HG03135 (cell line): ENCODE measurements around the gene GNG3.
A peak's percentile ranks its signal among the peaks of the same experiment; 100 is the strongest.
"Not testable (repeated sequence)": the region's sequence is repeated elsewhere in the genome, so short reads cannot be mapped to it uniquely, and the experiment has no call there.

Source experiments
- ATAC-seq: cut with Tn5 transposase; IDR thresholded peaks from one replicate; pipeline ENCODE4 v1.9.1; 2021; ENCODE audit warnings: mild to moderate bottlenecking, moderate library complexity; ENCODE audit not compliant: unreplicated experiment

GNG3 gene

DNA sequence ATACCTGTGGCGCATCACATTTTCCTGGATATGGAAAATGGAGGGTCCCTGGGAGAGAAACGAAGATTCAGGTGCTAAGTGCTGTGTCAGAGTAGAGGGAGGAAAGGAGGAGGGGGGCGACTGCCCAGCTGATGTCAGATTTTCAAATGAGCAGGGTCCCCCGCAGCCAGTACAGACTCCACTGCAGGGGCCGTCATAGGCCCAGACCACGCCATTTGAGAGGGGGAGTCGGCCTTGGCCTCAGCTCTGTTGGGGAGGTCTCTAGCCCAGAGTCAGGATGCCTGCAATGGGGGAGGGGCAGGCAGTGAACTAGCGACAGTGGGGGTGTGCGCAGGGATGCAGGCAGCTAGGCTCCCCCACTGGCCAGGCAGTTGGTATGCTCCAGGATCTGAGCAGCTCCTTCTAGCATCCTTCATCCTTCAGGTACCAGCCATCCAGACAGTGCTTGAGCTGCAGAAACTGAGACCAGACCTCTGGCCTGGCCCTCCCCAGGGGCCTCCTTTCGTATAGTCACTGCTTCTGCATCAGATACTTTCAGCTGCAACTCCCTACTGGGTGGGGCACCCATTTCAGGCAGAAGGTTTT, at the start of gene GNG3, which contains the start of gene BSCL2:
GNG3 (plus strand) TSS at position 400 of the 585 bp plus-strand sequence. CDS start 620 bp downstream, outside the sequence.
BSCL2 (minus strand) TSS at position 148 of the 585 bp plus-strand sequence. CDS start 229 bp downstream, outside the sequence.
- ATAC-seq, result no peak

DNA sequence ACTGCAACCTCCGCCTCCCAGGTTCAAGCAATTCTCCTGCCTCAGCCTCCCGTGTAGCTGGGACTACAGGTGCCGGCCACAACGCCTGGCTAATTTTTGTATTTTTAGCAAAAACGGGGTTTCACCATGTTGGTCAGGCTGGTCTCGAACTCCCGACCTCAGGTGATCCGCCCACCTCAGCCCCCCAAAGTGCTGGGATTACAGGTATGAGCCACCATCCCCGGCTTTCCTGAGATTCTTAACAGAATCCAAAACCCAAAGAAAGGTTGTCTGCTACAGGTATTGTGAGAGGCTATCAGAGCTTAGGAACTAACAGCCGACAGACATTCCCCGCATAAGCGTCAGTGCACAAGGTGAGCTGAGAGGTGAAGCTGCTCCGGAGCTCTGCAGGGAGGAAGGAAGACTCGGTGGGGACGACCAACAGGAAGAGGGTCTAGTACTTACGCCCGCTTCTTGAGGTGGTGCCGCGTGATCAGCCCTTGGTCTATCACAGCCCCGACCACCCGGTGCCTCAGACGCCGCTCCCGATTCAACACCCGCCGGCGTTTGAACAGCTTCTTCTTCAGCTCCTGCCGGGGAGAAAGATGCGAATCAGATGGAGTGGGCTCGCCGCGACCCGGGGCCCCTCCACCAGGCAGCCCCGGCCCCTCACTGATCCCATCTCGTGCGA, 42.9 kb upstream of the GNG3 start:
- ATAC-seq, result peak; percentile 39

DNA sequence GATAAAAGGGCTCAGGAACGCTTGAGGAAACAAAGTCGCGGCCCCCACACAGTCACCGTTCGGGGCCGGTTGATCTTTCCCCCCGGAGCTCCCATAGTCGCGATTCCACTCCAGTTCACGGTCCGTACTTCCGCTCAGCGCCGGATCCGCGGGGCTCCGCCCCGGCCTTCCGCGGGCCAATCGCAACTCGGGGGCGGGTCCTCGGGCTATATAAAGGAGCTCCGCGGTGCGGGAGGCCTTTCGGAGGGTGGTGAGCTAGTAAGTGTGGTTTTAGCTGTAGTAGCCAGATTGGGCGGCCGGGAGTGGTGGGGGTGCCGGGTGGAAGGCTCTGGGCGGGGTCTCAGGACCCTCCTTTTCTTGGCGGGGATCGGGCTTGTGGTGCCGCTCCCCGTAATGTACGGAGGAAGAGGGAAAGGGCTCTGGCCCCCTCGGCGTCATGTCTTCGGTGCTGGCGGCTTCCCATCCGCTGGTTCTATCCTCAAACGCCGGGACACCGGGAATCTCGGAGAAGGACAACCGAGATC, 42.3 kb upstream of the GNG3 start, which contains the start of the genes C11orf98 and CSKMT:
C11orf98 (minus strand) TSS at position 136 of the 524 bp plus-strand sequence; CDS start at position 95, 41 bp downstream.
CSKMT (plus strand) TSS at position 238 of the 524 bp plus-strand sequence. CDS start 568 bp downstream, outside the sequence.
- peak; percentile 79 for ATAC-seq

DNA sequence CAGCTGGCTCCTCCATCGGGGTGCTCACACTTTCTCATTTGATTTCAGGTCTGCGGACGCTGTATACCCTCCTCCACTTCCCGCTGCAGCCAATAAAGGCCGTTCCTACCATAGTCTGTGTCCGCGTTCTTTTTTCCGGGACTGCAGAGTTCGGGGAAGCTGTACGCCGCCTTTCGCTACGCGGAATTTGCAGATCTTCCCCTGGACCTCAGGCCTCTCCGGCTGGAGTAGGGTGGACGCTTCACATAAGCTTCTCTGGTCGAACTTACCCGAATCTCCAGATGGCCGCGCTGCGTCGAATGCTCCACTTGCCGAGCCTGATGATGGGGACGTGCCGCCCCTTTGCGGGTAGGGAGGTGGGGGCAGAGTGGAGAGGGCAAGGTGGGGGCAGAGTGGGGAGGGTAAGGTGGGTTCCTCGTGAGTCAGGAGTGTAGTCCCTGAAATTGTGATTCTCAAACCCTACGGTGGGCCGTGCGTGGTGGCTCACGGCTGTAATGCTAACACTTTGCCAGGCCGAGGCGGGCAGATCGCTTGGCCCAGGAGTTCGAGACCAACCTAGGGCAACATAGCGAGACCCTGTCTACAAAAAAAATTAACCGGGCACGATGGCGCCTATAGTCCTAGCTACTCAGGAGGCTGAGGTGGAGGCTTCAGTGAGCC, 41.7 kb upstream of the GNG3 start:
- ATAC-seq, result peak; percentile 3

DNA sequence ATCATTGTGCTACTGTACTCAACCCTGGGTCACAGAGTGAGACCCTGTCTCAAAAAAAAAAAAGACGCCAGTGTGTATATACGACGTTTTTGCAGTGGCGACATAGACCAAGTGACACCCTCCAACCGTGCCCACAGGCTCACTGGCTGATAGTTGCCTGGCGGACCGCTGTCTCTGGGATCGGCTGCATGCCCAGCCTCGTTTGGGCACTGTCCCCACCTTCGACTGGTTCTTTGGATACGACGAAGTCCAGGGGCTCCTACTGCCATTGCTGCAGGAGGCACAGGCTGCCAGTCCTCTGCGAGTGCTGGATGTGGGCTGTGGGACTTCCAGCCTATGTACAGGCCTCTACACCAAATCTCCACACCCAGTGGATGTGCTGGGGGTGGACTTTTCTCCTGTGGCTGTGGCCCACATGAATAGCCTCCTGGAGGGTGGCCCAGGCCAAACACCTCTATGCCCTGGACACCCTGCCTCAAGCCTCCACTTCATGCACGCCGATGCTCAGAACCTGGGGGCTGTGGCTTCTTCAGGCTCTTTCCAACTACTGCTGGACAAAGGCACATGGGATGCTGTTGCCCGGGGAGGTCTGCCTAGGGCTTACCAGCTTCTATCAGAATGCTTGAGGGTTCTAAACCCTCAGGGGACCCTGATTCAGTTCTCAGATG, 41.1 kb upstream of the GNG3 start:
- ATAC-seq, result no peak

DNA sequence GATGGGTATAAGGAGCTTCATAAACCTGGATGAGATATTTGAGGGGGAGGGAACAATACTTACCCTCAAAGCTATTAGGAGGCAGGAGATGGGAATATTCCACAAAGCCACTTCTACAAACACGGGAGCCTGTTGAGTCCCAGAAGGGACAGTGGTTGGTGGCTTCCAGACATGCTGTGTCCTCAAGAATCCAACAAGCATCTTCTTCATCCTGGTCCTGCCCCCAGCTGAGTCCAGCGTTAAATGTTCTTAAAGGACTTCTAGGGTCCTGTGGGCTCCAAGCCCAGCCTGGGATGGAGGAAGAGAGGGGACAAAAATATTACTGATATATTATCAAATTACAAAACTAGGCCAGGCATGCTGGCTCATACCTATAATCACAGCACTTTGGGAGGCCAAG, 40.0 kb upstream of the GNG3 start:
- ATAC-seq, result no peak

DNA sequence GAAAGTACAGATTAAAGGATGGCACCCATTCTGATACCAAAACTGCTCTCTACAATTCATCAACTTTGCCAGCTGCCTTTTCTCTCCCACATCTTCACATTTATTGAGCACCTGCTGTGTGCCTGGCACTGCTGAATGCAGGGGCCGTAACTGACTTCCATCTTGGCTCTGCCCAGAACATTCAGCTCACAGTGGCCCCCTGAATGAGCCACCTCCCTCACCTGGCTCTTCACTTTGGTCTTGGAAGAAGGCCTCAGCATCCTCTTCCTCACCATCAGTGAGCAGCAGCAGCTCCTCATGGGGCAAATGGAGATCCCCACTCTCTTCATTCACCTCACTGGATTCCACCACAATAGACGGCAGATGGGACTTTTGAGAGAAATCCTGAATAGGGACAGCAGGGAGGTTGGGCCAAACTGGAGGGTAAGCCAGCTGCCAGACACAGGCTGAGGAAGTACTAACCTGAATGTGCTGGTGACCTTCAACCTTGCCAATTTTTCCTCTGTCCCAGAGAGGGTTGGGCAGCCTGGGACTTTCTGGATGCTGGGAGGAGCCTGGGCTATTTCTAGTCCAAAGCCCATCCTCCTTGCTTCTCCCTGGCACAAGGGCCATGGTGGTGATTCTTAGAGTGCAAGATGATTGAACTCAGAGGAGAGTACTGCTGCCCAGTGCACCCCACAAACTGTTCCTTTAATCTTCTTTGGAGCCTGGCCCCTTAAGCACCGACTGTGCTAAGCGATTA, 37.9 kb upstream of the GNG3 start:
- no peak for ATAC-seq

DNA sequence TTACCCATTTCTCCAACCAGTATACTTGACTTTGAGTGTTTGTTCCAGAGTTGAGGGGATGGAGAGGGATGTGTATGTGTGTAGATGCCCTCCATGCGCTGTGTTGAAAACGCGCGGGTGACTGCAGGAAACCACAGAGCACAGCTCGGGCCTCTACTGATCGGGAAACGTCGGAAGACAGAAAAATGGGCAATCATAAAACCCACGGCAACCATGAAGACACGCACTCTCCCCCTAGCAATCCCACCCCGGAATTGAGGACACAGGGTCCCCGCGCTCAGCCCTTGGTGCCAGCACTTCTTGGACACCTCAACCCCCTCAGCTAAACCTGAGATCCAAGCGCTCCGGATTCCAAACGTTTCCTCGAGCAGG, 36.3 kb upstream of the GNG3 start:
- peak; percentile 8 for ATAC-seq

DNA sequence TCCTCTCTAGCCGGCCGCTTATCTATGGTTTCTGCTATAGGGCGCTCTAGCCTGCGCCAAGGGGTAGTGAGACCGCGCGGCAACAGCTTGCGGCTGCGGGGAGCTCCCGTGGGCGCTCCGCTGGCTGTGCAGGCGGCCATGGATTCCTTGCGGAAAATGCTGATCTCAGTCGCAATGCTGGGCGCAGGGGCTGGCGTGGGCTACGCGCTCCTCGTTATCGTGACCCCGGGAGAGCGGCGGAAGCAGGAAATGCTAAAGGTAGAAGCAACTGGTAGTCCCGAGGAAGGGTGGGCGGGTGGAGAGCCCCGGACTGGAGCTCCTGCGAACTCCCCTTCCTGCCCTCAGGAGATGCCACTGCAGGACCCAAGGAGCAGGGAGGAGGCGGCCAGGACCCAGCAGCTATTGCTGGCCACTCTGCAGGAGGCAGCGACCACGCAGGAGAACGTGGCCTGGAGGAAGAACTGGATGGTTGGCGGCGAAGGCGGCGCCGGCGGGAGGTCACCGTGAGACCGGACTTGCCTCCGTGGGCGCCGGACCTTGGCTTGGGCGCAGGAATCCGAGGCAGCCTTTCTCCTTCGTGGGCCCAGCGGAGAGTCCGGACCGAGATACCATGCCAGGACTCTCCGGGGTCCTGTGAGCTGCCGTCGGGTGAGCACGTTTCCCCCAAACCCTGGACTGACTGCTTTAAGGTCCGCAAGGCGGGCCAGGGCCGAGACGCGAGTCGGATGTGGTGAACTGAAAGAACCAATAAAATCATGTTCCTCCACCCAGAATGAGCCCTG, 35.7 kb upstream of the GNG3 start, which contains the start of the genes LBHD1 and UQCC3:
LBHD1 (minus strand) TSS at position 660 of the 782 bp plus-strand sequence. CDS start 2,236 bp downstream, outside the sequence.
UQCC3 (plus strand) TSS at position 66 of the 782 bp plus-strand sequence; CDS start at position 139, 73 bp downstream.
- peak; percentile 58 for ATAC-seq

DNA sequence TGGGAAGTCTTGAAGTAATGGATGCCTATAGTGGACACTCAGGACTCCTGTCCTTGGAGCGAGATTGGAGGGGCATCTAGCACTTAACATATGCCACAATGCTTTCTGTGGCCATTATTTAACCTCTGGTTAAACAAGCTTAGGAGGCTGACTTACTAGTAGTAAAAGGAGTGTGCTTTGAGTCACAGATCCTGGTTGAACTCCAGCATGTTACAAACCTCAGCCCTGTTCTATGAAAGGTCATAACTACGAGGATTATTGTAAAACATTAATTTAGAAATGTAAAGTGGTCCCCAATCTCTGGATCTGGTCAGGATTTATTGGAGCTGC, 34.3 kb upstream of the GNG3 start:
- ATAC-seq, result no peak

DNA sequence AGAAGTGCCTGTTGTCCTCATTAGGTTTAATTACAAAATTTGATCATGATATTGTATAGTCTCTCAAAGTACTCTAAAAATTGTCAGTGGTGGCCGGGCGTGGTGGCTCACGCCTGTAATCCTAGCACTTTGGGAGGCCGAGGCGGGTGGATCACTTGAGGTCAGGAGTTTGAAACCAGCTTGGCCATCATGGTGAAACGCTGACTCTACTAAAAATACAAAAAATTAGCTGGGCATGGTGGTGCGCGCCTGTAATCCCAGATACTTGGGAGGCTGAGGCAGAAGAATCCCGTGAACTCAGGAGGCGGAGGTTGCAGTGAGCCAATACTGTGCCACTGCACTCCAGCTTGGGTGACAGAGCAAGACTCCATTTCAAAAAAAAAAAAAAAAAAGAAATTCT, 32.1 kb upstream of the GNG3 start:
- not testable (repeated sequence) for ATAC-seq

DNA sequence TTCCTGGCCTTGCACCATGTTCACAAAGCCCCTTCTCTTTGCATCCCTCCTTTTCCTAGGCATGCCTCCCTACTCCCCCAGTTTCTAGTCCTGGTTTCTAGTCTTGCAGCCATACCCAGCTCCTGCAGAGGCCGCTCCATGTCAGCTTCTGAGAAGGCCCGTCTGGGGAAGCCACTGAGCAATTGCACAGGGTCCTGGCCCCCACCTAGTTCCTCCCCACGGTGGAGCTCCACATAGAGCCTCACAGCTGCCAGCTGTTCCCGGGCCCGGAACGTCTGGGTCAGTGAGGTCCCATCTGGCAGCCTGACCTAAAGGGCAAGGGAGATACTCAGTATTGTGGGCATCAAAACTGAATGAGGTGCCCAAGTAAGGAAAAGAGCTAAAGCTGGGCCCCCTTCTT, 30.8 kb upstream of the GNG3 start:
- ATAC-seq, result no peak

DNA sequence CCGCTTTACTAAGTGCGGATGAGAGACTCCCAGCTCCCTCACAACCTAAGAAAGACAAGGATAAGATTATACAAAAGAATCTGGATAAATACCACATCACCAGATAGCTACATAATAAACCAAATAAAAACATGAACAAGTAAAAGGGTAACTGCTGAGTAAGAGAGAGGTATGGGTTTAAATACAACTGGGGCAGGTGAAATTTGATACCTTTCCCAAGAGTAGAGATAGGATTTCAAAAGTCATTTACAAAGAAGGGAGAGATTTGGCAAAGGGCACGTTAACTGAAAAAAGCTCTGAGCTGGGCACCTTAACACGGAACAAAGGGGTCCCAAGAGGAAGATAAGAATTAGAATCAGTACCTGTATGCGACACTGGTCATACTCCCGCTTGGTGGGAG, 30.3 kb upstream of the GNG3 start:
- no peak for ATAC-seq

DNA sequence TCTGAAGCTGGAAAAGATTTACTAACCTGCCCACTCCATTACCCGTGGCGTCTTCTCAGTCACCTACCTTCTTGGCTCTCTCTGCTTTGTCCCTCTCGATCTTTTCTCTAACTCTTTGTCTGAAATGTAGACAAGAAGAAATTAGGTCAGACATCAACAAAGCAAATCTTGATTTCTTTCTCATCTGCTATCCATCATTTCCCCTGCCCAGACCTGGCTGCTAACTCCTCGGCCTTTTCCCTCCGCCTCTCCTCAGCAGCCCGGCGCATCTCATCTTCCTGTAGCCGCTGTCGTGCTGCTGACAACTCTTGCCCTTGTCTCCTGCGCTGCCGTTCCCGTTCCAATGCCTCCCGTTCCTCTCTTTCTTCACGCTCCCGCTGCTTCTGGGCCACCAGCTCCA, 29.8 kb upstream of the GNG3 start:
- no peak for ATAC-seq

DNA sequence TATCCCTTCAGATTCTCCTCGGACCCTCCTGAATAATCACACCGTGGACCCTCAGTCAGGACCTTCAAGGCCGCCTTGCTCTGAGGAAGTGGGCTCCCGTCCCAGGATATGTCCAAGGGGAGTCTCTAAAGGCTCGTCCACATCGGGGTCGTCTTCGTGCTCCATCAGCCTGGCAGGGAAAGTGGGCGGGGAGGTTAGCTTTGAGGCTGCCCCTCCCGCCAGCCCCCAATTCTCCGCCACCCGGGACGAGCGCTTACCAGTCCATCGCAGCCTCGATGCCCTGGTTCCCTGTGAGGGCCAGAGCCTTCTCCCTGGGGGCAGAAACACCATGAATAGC, 29.1 kb upstream of the GNG3 start:
- no peak for ATAC-seq

DNA sequence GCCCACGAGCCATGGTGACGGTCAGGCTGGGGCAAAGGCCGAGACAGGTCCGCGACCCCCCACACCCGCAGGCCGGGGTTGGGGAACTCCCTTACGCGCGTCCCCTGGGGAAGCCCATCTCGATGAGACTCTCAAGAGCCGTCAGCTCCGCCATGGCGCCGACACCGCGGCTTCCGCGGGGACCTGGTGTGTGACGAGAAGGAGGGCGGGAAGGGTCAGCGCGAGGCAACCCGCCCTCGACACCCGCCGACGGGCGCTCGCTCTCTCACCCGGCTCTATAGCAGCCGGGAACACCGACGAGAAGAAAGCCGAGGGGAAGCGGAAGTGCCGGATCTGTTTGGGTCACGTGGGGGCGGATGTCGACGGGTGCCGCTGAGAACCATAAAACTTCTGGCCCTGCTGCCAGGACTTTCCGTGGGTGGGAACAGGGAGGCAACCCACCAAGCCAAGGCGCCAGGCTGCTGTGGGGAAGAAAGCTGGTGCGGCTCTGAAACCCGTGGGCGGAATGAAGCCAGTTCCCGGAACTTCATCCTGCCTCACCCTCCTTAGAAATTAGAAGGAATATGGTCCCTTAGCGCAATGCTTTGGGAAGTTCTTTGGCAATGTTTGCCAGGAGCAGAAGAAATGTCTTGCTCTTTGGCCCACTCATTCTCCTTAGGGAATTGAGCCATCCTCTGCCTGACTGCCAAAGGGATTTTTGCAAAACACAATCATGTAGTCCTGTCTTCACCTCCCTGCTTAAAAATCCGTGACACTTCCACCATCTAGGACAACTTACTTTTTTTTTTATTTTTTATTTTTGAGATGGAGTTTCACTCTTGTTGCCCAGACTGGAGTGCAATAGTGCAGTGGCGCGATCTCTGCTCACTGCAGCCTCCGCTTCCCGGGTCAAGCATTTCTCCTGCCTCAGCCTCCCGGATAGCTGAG, 28.4 kb upstream of the GNG3 start, which contains the start of gene UBXN1:
UBXN1 (minus strand) TSS at position 304 of the 927 bp plus-strand sequence; CDS start at position 154, 150 bp downstream.
- no peak for ATAC-seq

DNA sequence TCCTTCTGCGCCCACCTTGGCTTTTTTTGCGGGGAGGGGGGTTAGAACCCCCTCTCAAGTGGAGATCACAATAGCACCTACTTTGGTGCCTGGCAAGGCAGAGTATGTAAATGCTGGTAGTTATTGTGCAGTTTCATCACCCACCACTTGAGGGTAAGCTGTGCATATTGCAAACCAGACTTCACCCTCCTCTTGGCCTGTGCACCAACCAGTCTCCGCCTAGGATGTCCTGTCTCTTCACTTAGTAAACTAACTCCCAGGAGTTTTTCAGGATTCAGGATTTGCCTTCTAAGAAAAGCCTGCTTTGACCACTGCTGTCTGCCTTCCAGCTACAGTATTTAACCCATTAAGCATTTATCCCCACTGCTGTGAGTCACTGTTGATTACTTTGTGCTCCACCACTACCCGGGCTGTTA, 26.6 kb upstream of the GNG3 start:
- ATAC-seq, result peak; percentile 62

DNA sequence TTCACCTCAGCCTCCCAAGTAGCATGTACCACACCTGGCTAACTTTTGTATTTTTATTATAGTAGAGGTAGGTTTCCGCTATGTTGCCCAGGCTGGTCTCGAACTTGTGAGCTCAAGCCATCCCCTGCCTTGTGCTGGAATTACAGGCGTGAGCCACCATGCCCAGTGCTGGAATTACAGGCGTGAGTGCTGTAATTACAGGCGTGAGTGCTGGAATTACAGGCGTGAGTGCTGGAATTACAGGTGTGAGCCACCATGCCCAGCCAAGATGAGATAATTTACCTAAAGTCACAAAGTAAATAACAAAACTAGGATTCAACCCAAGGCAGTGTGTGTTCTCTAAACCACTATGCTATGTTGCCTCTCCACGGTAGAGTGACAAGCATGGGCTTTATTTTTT, 25.0 kb upstream of the GNG3 start:
- no peak for ATAC-seq
